SH-SY5Y (cell line): ENCODE measurements around the gene SEC31B.

ENCODE experiments used
- GATA2 ChIP-seq: IDR thresholded peaks from 2 replicates; pipeline ENCODE4 v1.6.1; 2011; ENCODE audit warnings: mild to moderate bottlenecking, low read depth, low read length
- GATA3 ChIP-seq: IDR thresholded peaks from 2 replicates; pipeline ENCODE4 v1.6.1; 2011; ENCODE audit warnings: low read depth, mild to moderate bottlenecking, low read length, moderate library complexity

Gene SEC31B

GRCh38 chr10:100519311-100520051 lies at the start of gene SEC31B:
TSS of gene SEC31B (minus strand) at chr10:100519861. CDS start at chr10:100516952, 2,909 bp downstream.
- no peak for TF ChIP-seq GATA3
- TF ChIP-seq GATA2: no peak

- TF ChIP-seq GATA3: no peak
- TF ChIP-seq GATA2: no peak
Observed at GRCh38 chr10:100568912-100569311, 49.3 kb upstream of the SEC31B start.

GRCh38 chr10:100567826-100568225 lies 48.2 kb upstream of the SEC31B start:
- TF ChIP-seq GATA3 (no peak), GATA2 (no peak)

- no peak for TF ChIP-seq GATA3
- TF ChIP-seq GATA2: no peak
Observed at GRCh38 chr10:100567249-100567648, 47.6 kb upstream of the SEC31B start.

- TF ChIP-seq GATA3: no peak
- TF ChIP-seq GATA2: no peak
Observed at GRCh38 chr10:100566561-100566960, 46.9 kb upstream of the SEC31B start.

GRCh38 chr10:100565206-100565985 lies 45.7 kb upstream of the SEC31B start:
- TF ChIP-seq GATA2: no peak
- TF ChIP-seq GATA3: no peak

- TF ChIP-seq GATA3 (no peak), GATA2 (no peak)
Observed at GRCh38 chr10:100562008-100562672, 42.5 kb upstream of the SEC31B start.

- TF ChIP-seq GATA2: no peak
- TF ChIP-seq GATA3: no peak
Observed at GRCh38 chr10:100561005-100561404, 41.3 kb upstream of the SEC31B start.

- TF ChIP-seq GATA3 (no peak), GATA2 (no peak)
Observed at GRCh38 chr10:100560248-100560647, 40.6 kb upstream of the SEC31B start.

- no peak for TF ChIP-seq GATA3
- no peak for TF ChIP-seq GATA2
Observed at GRCh38 chr10:100554902-100555301, 35.2 kb upstream of the SEC31B start.

GRCh38 chr10:100553929-100554328 lies 34.3 kb upstream of the SEC31B start:
- TF ChIP-seq GATA2 (no peak), GATA3 (no peak)

- no peak for TF ChIP-seq GATA2
- TF ChIP-seq GATA3: no peak
Observed at GRCh38 chr10:100551738-100552137, 32.1 kb upstream of the SEC31B start.

GRCh38 chr10:100551196-100551595 lies 31.5 kb upstream of the SEC31B start:
- TF ChIP-seq GATA2 (peak; percentile 59; the same call in 1 of the 2 replicates), GATA3 (no peak)

GRCh38 chr10:100544950-100545349 lies 25.3 kb upstream of the SEC31B start:
- TF ChIP-seq GATA3: no peak
- TF ChIP-seq GATA2: no peak

- TF ChIP-seq GATA2 (no peak), GATA3 (no peak)
Observed at GRCh38 chr10:100537475-100537874, 17.8 kb upstream of the SEC31B start.
